Stimulated activated CD4-positive, alpha-beta T cell treated with anti-CD3 and anti-CD28 coated beads, Interleukin-4, amount 100 ng/mL, for 1 hour (primary cell): ENCODE results near the gene TNK2.
"Not testable (repeated sequence)": the region's sequence is repeated elsewhere in the genome, so short reads cannot be mapped to it uniquely, and the experiment has no call there.

Source experiments
- DNase-seq: peaks from one replicate; pipeline ENCODE4 v3.0.0-alpha.2; 2020

TNK2 gene

DNA sequence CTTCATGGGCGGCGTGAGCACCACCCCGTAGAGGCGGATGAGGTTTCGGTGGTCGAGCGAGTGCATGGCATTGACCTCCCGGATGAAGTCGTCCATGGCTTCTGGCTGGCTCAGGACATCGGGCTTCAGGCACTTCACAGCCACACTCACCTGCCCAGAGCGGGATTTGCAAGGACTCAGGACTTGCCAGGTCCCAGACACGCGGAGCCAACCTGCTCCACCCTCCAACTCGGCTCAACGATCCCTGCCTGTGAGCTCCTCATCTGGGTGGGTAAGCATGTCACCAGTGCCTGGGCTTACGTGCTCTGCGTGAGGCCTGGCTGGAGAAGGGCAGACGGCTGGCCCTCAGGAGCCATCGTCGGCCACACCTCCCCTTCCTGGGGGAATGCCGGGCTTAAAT, 25.2 kb downstream of the TNK2 start:
- no peak for DNase-seq

GRCh38 chr3:195882002-195882441, 26.3 kb downstream of the TNK2 start:
- no peak for DNase-seq

DNA sequence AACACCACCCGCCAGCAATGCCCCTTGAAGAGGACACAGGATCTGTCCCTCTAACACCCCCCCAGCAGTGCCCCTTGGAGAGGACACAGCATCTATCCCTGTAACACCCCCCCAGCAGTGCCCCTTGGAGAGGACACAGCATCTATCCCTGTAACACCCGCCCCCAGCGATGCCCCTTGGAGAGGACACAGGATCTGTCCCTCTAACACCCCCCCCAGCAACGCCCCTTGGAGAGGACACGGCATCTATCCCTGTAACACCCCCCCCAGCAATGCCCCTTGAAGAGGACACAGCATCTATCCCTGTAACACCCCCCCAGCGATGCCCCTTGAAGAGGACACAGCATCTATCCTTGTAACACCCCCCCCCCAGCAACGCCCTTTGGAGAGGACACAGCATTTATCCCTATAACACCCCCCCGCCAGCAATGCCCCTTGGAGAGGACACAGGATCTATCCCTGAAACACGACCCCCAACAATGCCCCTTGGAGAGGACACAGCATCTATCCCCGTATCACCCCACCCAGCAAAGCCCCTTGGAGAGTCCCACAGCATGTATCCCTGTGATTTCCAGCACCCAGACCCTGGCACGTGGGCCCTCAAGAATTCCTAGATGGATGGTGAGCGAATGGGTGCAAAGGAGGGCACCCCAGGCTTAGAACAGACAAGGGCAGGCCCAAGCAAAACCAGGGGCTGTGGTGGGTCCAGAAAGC, 26.9 kb downstream of the TNK2 start:
- no peak for DNase-seq

DNA sequence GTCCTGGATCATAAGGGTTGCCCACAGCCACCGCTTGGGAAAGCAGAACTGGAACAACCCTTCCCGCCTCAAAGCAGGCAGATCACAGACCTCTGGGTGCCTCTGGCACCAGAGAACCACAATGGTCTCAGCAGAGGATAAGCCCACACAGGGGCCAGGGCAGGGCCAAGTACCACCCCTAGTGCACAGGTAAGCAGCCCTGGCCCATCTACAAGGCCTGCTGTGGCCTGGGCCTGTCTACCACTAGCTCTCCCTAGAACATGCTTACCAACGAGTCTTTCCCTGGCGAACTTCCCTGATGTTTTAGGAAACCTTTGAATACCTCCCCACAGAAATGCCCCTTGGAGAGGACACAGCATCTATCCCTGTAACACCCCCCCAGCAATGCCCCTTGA, 28.3 kb downstream of the TNK2 start:
- DNase-seq, result no peak

DNA sequence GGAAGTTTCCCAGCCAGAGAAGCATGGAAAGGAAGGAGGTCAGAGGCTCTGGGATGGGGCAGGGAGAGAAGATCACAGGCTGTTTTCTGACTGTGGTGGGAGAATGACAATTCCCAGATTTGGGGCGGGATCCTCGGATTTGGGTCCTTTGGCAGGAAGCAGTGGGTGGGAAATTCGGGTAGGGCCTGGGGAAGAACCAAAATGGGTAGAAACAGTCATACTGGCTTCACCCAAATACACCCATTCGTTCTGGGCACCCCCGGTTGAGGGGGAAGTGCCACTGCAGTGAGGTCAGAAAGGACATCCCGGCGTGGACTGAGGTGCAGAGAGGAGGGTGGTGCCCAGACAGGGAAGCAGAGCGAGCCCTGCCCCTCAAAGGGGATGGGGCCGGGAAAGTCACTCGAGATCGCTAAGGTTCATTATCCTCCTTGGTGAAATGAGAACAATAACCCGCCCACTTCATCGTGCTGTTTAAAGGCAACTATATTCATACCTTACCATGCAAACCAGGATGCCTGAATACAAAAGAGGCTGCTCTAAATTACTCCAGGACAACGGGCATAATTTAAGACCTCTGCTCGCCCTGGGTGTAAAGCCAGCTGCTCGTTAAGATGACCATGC, 28.8 kb downstream of the TNK2 start:
- DNase-seq, result no peak

DNA sequence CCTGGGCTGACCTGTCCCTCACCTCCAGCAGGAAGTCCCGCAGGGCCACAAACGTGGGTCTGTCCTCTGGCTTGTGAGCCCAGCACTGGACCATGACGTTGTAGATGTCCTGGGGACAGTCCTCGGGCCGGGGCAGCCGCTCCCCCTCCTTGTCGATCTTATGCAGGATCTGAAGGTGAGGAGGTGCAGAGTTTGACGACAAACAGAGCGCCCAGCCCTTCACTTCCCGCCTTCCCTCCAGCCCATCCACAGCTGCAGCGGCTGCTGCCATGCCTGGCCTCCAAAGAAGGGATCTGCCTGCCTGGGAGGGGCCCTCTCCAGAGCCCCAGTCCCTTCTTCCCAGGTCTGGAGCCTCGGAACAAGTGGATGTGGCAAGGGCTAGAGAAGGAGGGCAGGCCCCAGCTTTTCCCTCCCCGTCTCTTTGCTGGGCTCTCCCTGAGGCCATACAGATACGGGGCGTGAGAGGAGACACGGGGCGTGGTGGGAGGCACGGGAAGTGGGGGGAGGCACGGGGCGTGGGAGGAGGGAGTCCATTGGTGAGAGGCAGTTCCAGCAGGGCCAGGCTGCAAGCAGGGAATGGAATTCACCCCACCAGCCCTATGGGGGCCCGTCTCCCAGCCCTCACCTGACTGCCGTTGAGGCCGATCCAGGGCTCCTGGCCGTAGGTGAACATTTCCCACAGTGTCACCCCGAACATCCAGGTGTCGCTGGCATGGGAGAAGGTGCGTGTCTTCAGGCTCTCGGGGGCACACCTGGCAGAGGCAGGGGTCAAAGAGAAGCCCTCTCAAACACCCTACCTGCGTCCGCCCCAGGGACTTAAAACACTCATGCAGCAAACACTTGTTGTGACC, 29.7 kb downstream of the TNK2 start:
- no peak for DNase-seq

GRCh38 chr3:195877767-195878423, 30.5 kb downstream of the TNK2 start:
- no peak for DNase-seq

DNA sequence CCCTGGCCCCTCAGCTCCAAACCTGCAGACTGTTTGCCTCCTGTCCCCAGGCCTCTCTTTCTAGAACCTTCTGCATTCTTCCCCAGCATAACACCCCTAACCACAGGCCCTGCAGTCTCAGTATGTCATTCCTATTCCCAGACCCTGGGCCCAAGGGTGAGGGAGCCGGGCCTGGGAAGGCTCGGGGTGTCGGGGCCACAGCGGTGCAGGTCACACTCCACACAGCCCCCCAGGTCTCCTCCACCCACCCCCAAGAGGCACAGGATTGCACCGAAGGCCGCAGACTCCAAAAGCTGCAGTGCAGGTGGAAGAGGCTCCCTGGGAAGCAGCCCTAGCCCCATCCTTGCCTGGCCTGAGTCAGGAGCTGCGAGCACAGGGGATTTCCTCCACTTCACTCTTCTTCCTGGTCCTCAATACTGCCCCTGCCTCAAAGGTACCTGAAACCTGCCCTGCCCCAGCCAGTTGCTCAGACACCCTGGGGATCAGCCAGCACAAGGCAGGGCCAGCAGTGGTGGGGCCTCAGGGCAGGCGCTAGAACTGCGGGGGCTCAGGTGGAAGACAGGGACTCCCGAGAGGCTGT, 31.1 kb downstream of the TNK2 start:
- DNase-seq, result no peak

- no peak for DNase-seq
Observed at GRCh38 chr3:195876297-195877064, 31.9 kb downstream of the TNK2 start.

DNA sequence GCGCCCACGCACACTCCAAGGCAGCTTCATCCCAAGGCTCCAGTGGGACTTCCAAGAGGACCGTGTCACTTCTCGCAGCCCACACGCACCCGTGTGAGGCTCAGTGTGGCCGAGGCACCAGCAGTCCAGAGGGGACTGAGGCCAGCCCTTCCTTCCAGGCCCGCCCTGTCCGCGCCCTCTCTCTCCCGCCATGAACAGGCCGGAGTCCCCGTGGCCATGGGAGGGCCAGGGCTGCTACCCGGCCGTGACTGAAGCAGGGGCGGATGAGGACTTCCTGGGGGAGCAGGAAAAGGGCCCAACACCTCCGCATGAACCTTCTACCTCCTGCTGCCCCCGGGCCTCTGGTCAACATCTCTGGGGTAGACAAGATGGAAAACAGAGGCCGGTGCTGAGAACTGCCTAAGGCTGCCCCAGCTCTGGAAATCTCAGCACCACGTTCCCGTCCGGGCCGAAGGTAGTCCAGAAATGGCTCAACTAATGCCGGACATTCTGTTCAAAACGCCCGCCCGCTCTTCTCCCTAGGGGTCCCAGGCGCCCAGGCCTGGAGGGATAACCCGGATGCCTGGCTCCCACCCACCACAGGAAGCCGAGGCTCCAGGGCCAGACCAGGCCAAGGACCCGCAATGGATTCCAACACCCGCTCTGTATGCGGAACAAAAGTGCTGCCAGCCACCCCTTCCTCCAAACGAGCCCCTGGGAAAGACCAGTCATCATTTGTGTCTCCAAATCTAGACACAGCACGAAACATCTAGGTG, 32.7 kb downstream of the TNK2 start:
- DNase-seq, result no peak

- DNase-seq, result no peak
Observed at GRCh38 chr3:195873971-195874370, 34.4 kb downstream of the TNK2 start.

GRCh38 chr3:195873281-195873887, 35.0 kb downstream of the TNK2 start:
- DNase-seq, result no peak

GRCh38 chr3:195872800-195873199, 35.6 kb downstream of the TNK2 start:
- no peak for DNase-seq

DNA sequence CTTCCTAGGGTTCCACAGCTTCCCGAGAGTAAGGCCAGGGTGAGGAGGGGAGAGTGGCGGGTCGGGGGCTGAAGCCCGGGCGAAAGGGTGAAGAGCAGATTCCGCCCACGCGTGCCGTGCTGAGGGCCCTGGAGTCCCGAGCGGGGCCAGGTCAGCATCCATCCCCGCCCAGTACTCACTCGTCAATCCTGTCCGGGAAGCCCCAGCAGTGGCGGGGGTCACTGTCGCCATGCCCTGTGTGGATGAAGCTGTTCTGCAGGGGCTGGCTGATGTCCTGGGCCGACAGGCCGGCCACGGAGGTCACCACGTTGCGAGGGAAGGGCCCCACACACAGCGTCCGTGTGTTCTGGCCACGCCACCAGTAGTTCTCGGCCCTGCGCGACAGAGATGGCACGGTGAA, 36.3 kb downstream of the TNK2 start:
- no peak for DNase-seq

DNA sequence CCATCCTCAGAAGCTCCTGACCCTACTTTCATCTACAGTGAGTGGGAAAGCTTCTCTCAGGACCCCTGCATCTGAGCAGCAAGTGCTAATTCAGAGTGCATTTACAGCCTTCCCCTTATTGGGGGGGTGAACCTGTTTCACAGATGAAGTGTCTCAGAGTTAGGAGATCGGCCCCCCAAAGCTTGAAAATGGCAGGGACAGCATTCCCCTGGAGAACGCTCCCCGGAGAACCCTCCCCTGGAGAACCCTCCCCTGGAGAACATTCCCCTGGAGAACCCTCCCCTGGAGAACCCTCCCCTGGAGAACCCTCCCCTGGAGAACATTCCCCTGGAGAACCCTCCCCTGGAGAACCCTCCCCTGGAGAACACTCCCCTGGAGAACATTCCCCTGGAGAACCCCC, 36.7 kb downstream of the TNK2 start:
- not testable (repeated sequence) for DNase-seq

DNA sequence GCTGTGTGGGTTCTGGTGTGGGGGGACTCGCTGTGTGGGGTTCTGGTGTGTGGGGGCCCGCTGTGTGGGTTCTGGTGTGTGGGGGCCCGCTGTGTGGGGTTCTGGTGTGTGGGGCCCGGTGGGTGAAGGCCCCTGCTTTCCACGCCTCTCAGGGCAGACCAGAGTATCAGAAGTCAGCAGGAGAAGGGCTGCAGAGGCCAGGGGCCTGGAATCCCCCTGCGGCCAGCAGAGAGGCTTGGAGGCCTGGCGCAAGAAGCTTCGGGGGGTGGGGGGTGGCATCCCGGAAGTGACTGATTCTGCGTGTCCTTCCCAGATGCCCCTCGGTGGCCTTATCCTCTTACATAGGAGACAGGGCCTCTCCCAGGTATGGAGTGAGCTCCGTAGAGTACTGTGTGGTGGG, 37.4 kb downstream of the TNK2 start:
- no peak for DNase-seq

- DNase-seq, result no peak
Observed at GRCh38 chr3:195870442-195870841, 37.9 kb downstream of the TNK2 start.

DNA sequence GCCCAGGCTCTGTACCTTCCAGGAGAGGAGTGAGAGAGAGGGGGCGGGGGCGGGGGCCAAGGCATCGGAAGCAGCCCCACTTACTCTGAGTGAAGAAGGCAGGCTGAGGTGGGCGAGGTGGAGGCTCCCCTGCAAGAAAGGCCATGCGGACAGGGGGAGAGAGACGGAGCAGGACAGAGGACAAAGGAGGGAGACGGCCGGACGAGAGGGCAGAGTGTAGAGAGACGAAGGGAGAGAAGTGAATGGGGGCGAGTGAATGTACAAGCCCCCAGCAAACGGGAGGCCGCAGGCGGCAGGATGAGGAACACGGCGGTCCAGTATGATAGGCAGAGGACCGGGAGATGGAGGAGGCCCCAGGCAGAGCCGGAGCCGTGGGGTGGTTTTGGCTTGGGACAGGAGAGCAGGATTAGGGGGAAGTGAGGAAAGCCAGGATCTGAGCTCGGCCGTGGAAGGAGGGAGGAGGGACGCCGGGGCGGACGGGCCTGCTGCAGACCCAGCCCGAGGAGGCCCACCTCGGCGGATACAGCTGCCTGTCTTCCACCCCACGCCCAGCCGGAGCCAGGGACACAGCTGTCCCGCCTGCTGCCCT, 38.8 kb downstream of the TNK2 start:
- no peak for DNase-seq

GRCh38 chr3:195868866-195869412, 39.4 kb downstream of the TNK2 start:
- no peak for DNase-seq

DNA sequence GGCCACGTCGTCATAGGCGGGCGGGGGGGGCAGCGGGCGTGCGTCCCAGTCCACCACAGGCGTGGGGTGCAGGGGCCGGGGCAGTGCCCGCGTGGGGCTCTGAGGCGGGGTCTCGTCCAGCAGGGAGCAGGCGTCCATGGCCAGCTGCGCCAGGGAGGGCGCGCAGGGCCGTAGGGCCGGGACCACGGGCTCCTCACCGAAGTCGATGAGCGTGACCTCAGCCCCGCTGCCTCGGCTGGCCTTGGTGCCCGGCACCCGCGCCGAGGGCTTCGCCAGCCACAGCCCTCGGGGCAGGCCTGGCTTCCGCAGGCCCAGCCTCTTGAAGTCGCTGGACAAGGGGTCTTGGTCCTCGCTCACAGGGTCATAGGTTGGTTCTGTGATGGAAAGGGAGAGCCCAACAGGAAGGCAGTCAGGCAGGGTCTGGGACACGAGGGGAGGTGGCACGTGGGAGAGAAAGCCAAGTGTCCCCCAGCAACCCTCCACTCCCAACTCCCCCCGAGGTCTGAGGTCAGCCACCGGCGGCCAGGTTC, 40.0 kb downstream of the TNK2 start:
- no peak for DNase-seq
